ENCODE measurements around the gene FNIP1.
"Not testable (repeated sequence)": the region's sequence is repeated elsewhere in the genome, so short reads cannot be mapped to it uniquely, and the experiment has no call there.

FNIP1 gene

DNA sequence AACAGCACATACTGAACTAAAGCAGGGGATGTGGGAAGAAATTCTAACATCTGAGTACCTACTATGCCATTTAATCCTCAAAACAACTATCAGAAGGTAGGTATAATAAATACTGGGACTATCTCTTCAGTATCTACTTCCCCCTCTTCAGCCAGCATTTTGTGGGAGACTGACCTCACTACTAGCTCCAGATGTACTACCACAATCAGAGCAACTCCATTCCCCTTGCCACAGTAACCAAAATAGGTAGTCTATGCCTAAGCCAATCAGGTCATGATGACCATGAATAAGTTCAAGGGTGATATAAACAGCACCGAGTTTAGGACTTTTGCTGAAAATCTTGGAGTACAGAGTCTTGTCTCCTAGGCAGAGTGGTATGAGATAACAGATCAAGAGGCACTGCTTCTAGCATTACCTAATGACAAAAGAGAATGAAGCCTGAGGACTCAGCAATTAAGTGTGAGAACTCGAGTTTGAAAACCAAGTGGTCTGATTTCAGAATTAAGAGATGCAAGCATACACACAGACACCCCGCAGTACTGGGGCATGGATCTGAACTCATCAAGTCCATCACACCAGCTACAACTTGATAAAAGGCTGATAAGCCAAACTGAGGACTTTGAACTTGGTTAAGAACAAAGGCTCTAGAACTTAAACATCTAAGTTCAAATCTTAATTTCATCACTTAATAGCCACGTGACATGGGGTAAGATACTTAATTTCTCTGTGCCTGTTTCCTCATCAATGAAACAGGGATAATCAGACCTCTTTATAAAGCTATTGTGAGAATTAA, 9.7 kb downstream of the FNIP1 start:
- no peak for DNase-seq

DNA sequence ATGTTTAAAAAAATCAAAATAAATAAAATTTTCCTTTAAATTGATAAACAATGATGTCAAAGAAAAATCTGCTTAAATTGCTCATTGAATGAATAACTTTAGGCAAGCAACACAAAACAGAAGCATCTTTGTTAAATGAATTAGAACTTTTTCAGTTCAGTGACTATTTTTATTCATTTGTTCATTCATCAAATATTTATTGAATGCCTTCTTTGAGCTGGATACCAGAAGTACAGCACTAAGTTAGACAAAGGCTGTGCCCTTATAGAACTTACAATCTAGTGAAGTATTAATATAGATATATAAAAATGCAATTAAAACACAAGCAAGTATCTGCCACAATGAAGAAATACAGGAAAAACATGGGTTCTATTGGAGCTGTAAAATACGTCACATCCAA, 10.8 kb downstream of the FNIP1 start:
- no peak for DNase-seq

DNA sequence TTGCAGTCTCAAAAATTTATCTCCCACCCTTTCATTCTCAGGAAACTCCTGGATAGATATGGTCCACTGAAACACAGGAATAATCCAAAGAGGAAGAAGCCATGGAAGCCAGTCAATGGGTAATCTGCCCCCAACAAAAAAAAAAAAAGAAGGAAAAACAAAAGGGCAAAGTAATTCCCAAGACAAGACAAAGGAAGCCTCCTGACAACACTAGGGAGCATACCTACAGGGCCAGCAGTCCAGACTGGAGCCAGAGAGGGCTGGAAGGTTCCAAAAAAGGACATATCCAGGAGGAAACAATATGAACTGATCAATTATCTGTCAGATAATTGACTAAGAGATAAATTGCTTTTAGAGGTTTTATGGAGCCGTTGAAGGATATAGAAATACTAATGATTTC, 12.9 kb downstream of the FNIP1 start:
- no peak for DNase-seq

GRCh38 chr5:131783357-131783756, 13.5 kb downstream of the FNIP1 start:
- no peak for DNase-seq

- no peak for DNase-seq
Measured at GRCh38 chr5:131782717-131783116, 14.1 kb downstream of the FNIP1 start.

DNA sequence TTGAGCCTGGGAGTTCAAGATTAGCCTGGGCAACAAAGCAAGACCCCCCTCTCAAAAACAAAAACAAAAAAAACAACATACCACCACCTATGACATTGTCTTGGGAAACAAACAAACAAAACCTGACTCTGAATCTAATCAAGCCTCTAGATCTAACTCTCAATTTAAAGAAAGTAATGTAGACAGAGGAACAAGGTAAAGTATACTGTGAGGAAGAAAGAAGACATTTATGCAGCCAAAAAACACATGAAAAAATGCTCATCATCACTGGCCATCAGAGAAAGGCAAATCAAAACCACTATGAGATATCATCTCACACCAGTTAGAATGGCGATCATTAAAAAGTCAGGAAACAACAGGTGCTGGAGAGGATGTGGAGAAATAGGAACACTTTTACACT, 18.7 kb downstream of the FNIP1 start:
- DNase-seq: not testable (repeated sequence)

DNA sequence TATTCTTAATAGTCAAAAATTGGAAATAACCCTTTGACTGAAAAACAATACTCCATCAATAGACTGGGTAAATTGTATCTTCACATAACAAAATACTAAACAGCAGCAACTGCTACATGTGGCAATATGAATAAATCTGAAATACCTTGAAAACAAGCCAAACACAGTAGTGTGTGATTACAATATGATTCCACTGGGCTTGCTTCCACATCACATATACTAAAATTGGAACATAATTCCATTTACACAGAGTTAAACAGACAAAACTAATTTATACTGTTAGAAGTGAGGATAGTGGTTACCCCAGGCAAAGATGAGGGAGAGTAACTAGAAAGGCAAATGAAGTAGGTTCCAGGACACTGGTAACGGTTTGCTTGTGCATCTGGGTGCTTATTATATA, 20.4 kb downstream of the FNIP1 start:
- DNase-seq: no peak

DNA sequence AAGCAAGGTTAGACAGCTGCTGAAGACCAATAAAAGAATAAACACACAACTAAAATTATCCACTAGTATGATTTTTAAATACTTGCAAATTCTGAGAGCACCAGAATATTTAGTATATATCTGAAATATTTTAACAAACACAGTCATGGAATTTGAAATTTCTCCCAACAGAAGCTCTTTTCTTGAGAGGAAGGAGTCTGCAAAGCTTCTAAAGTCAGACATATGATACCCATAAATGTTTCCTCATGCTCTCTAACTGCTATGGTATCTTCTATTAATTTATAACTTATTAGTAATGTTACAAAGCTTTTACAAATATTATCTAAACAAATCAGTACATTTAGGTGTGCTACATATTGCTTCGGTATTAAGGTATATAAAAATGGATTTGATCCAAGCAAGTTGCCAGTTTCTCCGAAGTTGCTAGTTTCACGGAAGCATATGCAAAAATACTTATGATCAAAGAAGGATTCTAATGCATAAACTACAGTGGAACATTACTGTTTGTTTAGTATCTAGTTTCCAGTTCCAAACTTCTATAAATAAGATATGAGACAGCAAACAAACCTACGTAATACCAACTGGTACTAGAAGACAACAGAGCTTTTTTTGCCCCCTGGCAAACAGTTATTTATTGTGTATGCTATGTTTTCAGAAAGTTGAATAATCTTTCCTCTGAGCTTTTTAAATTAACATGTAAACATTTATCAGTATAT, 22.0 kb downstream of the FNIP1 start:
- DNase-seq: no peak

GRCh38 chr5:131773805-131774204, 23.0 kb downstream of the FNIP1 start:
- DNase-seq: no peak

- no peak for DNase-seq
Measured at GRCh38 chr5:131771692-131772091, 25.1 kb downstream of the FNIP1 start.

DNA sequence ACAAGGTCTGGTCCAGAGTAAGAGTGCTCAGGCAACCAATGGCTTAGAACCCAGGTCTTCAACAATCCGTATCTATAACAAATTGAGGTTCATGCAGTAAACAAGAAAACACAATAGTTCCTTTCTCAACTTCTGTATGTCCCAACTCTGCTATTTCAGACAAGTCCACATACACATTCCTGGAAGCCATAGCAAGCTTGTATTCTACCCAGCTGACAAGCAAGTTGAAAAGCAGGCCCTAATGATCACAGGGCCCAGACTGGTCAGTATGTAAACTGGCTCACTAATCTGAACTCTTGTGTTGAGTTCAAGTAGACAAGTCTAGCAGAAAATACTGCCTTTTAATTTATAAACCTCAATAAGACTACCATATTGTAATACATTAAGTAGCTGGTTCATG, 26.9 kb downstream of the FNIP1 start:
- no peak for DNase-seq

GRCh38 chr5:131769336-131769735, 27.5 kb downstream of the FNIP1 start:
- DNase-seq: no peak

- DNase-seq: no peak
Measured at GRCh38 chr5:131767891-131768290, 28.9 kb downstream of the FNIP1 start.

GRCh38 chr5:131766689-131767088, 30.1 kb downstream of the FNIP1 start:
- DNase-seq: no peak

GRCh38 chr5:131765261-131765660, 31.6 kb downstream of the FNIP1 start:
- no peak for DNase-seq

- no peak for DNase-seq
Measured at GRCh38 chr5:131763968-131764367, 32.8 kb downstream of the FNIP1 start.

DNA sequence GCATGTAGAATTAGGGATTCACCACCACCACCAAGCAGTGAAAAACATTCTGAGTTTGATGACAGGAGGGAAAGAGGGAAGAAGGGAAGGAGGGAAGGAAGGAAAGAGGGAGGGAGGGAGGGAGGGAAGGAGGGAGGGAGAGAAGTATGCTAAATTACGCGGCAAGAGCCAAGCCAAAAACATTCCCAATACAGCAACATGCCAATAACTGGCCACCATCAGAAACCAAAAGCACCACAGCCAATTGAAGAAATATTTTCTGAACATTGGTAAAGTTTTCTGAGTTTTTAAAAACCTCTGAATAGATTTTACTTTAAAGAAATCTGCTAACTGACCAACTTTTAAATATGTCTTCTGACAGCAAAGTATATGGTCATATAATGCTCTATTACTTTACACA, 36.0 kb downstream of the FNIP1 start:
- no peak for DNase-seq

- DNase-seq: no peak
Measured at GRCh38 chr5:131759704-131760103, 37.1 kb downstream of the FNIP1 start.

DNA sequence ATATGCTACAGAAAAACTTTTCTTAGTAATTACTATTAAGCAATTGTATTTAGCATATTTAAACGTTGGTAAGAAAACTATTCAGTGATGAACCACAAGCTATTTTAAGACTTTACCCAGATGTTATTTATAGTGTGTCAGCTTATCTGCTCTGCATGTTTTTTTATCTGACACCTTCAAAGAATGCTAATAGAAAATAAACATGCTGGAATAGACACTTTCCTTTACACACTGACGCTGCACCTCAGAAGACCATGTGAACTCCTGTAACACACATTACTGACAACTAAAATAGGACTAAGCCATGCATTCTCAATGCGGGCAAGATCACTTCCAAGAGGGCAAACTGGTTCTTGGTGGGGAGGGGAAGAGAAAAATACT, 38.3 kb downstream of the FNIP1 start:
- DNase-seq: no peak

GRCh38 chr5:131757830-131758519, 38.8 kb downstream of the FNIP1 start:
- DNase-seq: no peak

DNA sequence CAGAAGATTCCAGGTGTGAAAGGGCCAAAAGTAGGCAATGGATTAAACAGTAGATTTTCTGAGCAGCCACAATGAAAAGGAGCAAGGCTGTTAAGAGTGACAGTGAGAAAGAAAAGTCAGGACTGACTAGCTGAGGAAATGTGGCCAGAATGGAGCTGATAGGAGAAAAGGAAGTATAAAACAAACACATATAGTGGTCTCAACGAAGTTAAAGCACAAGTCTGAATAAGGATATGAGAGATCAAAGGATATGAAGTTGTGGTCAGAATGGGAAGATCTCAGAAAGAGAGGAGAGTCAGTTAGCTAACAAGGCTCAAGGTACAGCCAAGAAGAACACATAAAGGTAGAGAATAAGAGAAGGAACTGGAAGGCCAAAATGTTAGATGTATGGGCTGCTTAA, 39.9 kb downstream of the FNIP1 start:
- no peak for DNase-seq

DNA sequence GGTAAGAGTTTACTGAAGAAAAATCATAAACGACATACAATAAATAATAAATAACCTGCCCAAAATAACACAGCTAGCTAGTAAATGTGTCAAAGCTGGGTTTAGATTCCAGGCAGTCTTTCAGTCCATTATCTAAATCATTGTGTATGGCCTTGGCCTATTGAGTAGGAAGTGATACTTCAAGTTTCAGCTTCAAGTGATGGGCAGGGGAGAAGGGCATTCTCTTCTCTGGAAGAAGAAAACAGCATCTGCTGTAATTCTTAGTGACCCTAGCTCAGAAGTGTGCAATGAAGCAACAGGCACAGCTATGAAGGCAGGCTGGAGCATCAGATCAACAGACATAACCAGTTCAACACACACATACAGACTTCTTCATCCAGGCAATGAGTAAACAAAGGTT, 42.5 kb downstream of the FNIP1 start:
- DNase-seq: no peak

DNA sequence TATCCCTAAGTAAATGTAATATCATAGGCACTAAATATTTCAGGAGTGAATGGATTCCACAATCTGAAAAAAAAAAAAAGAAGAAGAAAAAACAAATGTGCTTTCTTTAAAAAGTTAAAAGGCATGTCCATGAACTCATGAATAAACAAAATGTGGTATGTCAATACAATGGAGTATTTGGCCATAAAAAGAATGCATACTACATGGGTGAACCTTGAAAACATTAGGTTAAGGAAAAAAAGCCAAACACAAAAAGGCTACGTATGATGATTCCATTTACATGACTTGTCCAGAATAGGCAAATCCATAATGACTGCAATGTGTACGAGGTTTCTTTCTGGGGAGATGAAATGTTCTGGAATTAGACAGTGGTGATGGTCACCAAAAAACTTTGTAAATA, 45.3 kb downstream of the FNIP1 start:
- no peak for DNase-seq
